MCF 10A (cell line): ENCODE data around the gene GBE1. TPM values are rescaled to one million over a fixed set of nuclear protein-coding genes. Genes with fewer than 3 reads are reported as not detected.

Source experiments
- BruUV-seq: library from RNA; stranded (reverse); fragments of 400-500 nt; replicated peaks from 2 replicates; lab custom pipeline; 2021; lab: Mats Ljungman, UMichigan
- CTCF ChIA-PET: fragments of 300-600 bp; sonication (Branson Sonifier 250); formaldehyde crosslinking; extraction: SDS; loops from one replicate; lab custom pipeline; 2021; ENCODE audit warnings: antibody characterized with exemption, inconsistent platforms; lab: Yijun Ruan, JAX
- POLR2A ChIA-PET: fragments of 300-600, 350-650 bp; sonication (Branson Sonifier 250); formaldehyde crosslinking; extraction: SDS; loops from one replicate; lab custom pipeline; 2020; ENCODE audit warnings: antibody characterized with exemption, inconsistent platforms; lab: Yijun Ruan, JAX
- DNase-seq: peaks from one replicate; pipeline ENCODE4 v3.0.0-alpha.2; 2018; ENCODE audit not compliant: unreplicated experiment
- H3K27ac Mint-ChIP-seq: one replicate; pipeline ENCODE4 v1.8.0; 2022; ENCODE audit warnings: mild to moderate bottlenecking, low read depth, mixed read lengths; ENCODE audit not compliant: unreplicated experiment
- H3K27me3 Mint-ChIP-seq: one replicate; pipeline ENCODE4 v1.8.0; 2022; ENCODE audit warnings: mixed read lengths; ENCODE audit not compliant: insufficient read depth, unreplicated experiment
- H3K36me3 Mint-ChIP-seq: one replicate; pipeline ENCODE4 v1.8.0; 2022; ENCODE audit warnings: mild to moderate bottlenecking, moderate library complexity, mixed read lengths; ENCODE audit not compliant: insufficient read depth, unreplicated experiment
- H3K4me1 Mint-ChIP-seq: one replicate; pipeline ENCODE4 v1.8.0; 2022; ENCODE audit warnings: mixed read lengths; ENCODE audit not compliant: insufficient read depth, unreplicated experiment
- H3K4me3 Mint-ChIP-seq: one replicate; pipeline ENCODE4 v1.8.0; 2022; ENCODE audit warnings: mild to moderate bottlenecking, moderate library complexity, mixed read lengths; ENCODE audit not compliant: unreplicated experiment
- H3K9me3 Mint-ChIP-seq: one replicate; pipeline ENCODE4 v1.8.0; 2022; ENCODE audit warnings: mixed read lengths; ENCODE audit not compliant: unreplicated experiment
- intact Hi-C: fragments of 100-400 bp; cut with micrococcal nuclease; formaldehyde crosslinking; loops from 2 replicates; pipeline ENCODE4 v1.14.1; 2022
- total RNA-seq: library from RNA; stranded (reverse); gene quantifications from 2 replicates; pipeline ENCODE4 v1.2.3, GENCODE V29; 2022
- TF ChIP-seq, protein P1 (sequence below): fragments of 200-600 bp; IDR thresholded peaks from one replicate; pipeline ENCODE4 v1.8.0; 2022; ENCODE audit warnings: antibody characterized with exemption, mild to moderate bottlenecking; ENCODE audit not compliant: unreplicated experiment

Gene GBE1
- total RNA-seq, 1 experiment from 2014 or later, result 41.8 TPM

DNA sequence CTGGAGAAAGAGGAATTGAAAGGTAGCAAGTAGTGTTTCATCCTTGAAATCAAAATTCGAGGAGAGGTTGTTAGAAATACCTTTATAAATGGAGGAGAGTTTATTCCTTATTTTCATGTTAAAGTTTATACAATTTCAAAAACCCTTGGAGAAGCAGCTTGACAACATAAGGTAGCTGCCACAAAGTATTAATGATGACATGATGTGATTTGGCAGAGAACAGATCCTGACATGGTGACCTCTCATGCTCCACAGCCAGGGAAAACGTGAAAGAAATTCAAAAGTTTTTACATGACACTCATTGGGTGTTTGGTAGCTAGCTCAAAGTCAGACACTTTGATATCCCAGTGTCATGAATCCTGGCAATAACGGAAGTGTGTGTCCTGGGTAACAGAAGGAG is 320.8 kb downstream of the GBE1 start:
- ChIA-PET CTCF (interaction anchor here (0.7 kb wide), 1 partner anchor 94 kb away, joined by 3 read pairs; no protein-coding TSS in a partner anchor), POLR2A (no interaction called here)
- H3K9me3 Mint-ChIP-seq, result no peaks in the 10 kb centered on the region
- no peak overlapping the region for H3K4me3 Mint-ChIP-seq
- no TSS peak for BruUV-seq
- TF ChIP-seq, protein P1, sequence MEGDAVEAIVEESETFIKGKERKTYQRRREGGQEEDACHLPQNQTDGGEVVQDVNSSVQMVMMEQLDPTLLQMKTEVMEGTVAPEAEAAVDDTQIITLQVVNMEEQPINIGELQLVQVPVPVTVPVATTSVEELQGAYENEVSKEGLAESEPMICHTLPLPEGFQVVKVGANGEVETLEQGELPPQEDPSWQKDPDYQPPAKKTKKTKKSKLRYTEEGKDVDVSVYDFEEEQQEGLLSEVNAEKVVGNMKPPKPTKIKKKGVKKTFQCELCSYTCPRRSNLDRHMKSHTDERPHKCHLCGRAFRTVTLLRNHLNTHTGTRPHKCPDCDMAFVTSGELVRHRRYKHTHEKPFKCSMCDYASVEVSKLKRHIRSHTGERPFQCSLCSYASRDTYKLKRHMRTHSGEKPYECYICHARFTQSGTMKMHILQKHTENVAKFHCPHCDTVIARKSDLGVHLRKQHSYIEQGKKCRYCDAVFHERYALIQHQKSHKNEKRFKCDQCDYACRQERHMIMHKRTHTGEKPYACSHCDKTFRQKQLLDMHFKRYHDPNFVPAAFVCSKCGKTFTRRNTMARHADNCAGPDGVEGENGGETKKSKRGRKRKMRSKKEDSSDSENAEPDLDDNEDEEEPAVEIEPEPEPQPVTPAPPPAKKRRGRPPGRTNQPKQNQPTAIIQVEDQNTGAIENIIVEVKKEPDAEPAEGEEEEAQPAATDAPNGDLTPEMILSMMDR, result no peak
- H3K27ac Mint-ChIP-seq, result no peak overlapping the region
- no peaks in the 10 kb centered on the region for H3K27me3 Mint-ChIP-seq
- DNase-seq, result no peak
- H3K4me1 Mint-ChIP-seq, result peaks cover 12% of the 10 kb centered on the region
- intact Hi-C loops, result no loop called here
- H3K36me3 Mint-ChIP-seq, result peaks cover 2% of the 10 kb centered on the region
